K562 (cell line): Measurements from ENCODE around the gene SULT2B1. TPM values are rescaled to one million over a fixed set of nuclear protein-coding genes. Genes with fewer than 3 reads are reported as not detected.

Source experiments
- CC2D1A ChIP-seq: fragments of 450-650 bp; IDR thresholded peaks from 2 replicates; pipeline ENCODE4 v1.6.1; 2017; ENCODE audit warnings: mild to moderate bottlenecking
- CSDE1 ChIP-seq, 2 experiments: fragments of 450-650 bp; IDR thresholded peaks; 2 replicates each; pipeline ENCODE4 v1.6.1; 2016; ENCODE audit warnings: mild to moderate bottlenecking in 1 of 2
- DDX20 ChIP-seq: fragments of 450-650 bp; IDR thresholded peaks from 2 replicates; pipeline ENCODE4 v1.6.1; 2016; ENCODE audit warnings: missing genetic modification characterization, low read depth, mild to moderate bottlenecking, missing compliant biosample characterization, moderate library complexity
- ELF1 ChIP-seq: fragments of 200-800 bp; sonication (Bioruptor generic); IDR thresholded peaks from 2 replicates; pipeline ENCODE4 v1.6.1; 2016; ENCODE audit warnings: missing genetic modification characterization, missing compliant biosample characterization
- EZH2 ChIP-seq: IDR thresholded peaks from 2 replicates; pipeline ENCODE4 v1.6.1; 2012; ENCODE audit warnings: low read depth, mild to moderate bottlenecking, inconsistent platforms, low read length, borderline replicate concordance
- HEY1 ChIP-seq: fragments of 250-450 bp; sonication (Bioruptor Pico); IDR thresholded peaks from 2 replicates; pipeline ENCODE4 v1.5.0; 2020; ENCODE audit warnings: mild to moderate bottlenecking, moderate library complexity, borderline replicate concordance
- KAT2B ChIP-seq: IDR thresholded peaks from one replicate; pipeline ENCODE4 v1.6.1; 2012; ENCODE audit warnings: low read depth, mild to moderate bottlenecking, control low read depth, inconsistent platforms, low read length, moderate library complexity
- KDM4B ChIP-seq, 2 experiments: fragments of 450-650 bp in 1 of 2; sonication (generic) in 1 of 2; IDR thresholded peaks; 2 replicates each; pipeline ENCODE4 v1.6.1; 2016 to 2017; ENCODE audit warnings: borderline replicate concordance in 2 of 2, antibody characterized with exemption in 1 of 2, low read depth in 1 of 2, mild to moderate bottlenecking in 1 of 2
- MTF1 ChIP-seq: fragments of 250-450 bp; sonication (Bioruptor Pico); IDR thresholded peaks from 2 replicates; pipeline ENCODE4 v1.9.0; 2021; ENCODE audit warnings: moderate library complexity, mild to moderate bottlenecking, inconsistent platforms, borderline replicate concordance
- RAD21 ChIP-seq, 2 experiments: fragments of 250-450 bp in 1 of 2; fragments of 450-650 bp in 1 of 2; sonication (Bioruptor Pico) in 1 of 2; formaldehyde crosslinking in 1 of 2; IDR thresholded peaks in 1 of 2; conservative IDR thresholded peaks in 1 of 2; 2 replicates each; pipeline versions ENCODE4 v1.4.0 to v1.8.0; 2020 to 2022; ENCODE audit warnings: mild to moderate bottlenecking in 2 of 2, moderate library complexity in 1 of 2
- SMARCA4 ChIP-seq: fragments of 450-650 bp; IDR thresholded peaks from 2 replicates; pipeline ENCODE4 v1.6.1; 2016
- STAG1 ChIP-seq: sonication (generic); formaldehyde crosslinking; IDR thresholded peaks from 2 replicates; pipeline ENCODE4 v1.5.0; 2020; ENCODE audit warnings: missing genetic modification reagents, borderline replicate concordance
- TCFL5 ChIP-seq: fragments of 250-450 bp; sonication (Bioruptor Pico); conservative IDR thresholded peaks from 2 replicates; pipeline ENCODE4 v1.6.1; 2021; ENCODE audit warnings: mild to moderate bottlenecking, moderate library complexity, matching md5 sums
- ZNF589 ChIP-seq: fragments of 200-800 bp; sonication (Bioruptor generic); IDR thresholded peaks from 2 replicates; pipeline ENCODE4 v1.6.1; 2016; ENCODE audit warnings: low read depth, missing genetic modification characterization, missing compliant biosample characterization
- ZNF740 ChIP-seq, 3 experiments: fragments of 200-800 bp in 1 of 3; sonication (Bioruptor generic) in 1 of 3; sonication (generic) in 1 of 3; formaldehyde crosslinking in 1 of 3; IDR thresholded peaks; 2 replicates each; pipeline versions ENCODE4 v1.6.1 to v1.8.0; 2016 to 2022; ENCODE audit warnings: mild to moderate bottlenecking in 2 of 3, missing compliant biosample characterization in 2 of 3, missing genetic modification characterization in 2 of 3, missing genetic modification reagents in 1 of 3
- polyA plus RNA-seq, 8 experiments: library from polyadenylated mRNA; depleted of rRNA in 4 of 8; stranded (reverse) in 5 of 8; unstranded in 3 of 8; fragments of >200 nt; fragmentation: Nextera tagmentation in 2 of 8; fragmentation: Illumina TruSeq in 1 of 8; extraction: Ambion mirVana in 2 of 8; extraction: Trizol in 1 of 8; gene quantifications; 2 replicates each; pipeline versions ENCODE4 v1.2.1 to v1.2.3, GENCODE V29; 2011 to 2014; ENCODE audit warnings: inconsistent platforms in 1 of 8, missing spikeins in 1 of 8
- total RNA-seq, 7 experiments: library from RNA; depleted of rRNA in 6 of 7; stranded (reverse); fragments of >200 nt in 6 of 7; fragmentation: Illumina TruSeq in 2 of 7; extraction: Trizol in 2 of 7; gene quantifications; 2 replicates each; pipeline versions ENCODE4 v1.2.1 to v1.2.3, GENCODE V29; 2011 to 2021; ENCODE audit warnings: low replicate concordance in 1 of 7
- TF ChIP-seq, protein P1 (sequence below), 2 experiments: fragments of 450-650 bp; IDR thresholded peaks; 2 replicates each; pipeline ENCODE4 v1.6.1; 2016; ENCODE audit warnings: mild to moderate bottlenecking in 2 of 2, borderline replicate concordance in 1 of 2, low read depth in 1 of 2, moderate library complexity in 1 of 2
- TF ChIP-seq, protein P2 (sequence below): sonication (generic); formaldehyde crosslinking; IDR thresholded peaks from 2 replicates; pipeline ENCODE4 v1.8.0; 2023; ENCODE audit warnings: mild to moderate bottlenecking, missing genetic modification reagents

SULT2B1 gene
- total and polyA plus RNA-seq, 9 of the 15 experiments (the other 6 are each of a cell fraction or from before 2014, with no cell fraction given): 0.09 to 0.62 (median 0.22) TPM; not detected in 2

GRCh38 chr19:48506138-48506733 lies 45.7 kb upstream of the SULT2B1 start (continued):
- TF ChIP-seq, protein P1, sequence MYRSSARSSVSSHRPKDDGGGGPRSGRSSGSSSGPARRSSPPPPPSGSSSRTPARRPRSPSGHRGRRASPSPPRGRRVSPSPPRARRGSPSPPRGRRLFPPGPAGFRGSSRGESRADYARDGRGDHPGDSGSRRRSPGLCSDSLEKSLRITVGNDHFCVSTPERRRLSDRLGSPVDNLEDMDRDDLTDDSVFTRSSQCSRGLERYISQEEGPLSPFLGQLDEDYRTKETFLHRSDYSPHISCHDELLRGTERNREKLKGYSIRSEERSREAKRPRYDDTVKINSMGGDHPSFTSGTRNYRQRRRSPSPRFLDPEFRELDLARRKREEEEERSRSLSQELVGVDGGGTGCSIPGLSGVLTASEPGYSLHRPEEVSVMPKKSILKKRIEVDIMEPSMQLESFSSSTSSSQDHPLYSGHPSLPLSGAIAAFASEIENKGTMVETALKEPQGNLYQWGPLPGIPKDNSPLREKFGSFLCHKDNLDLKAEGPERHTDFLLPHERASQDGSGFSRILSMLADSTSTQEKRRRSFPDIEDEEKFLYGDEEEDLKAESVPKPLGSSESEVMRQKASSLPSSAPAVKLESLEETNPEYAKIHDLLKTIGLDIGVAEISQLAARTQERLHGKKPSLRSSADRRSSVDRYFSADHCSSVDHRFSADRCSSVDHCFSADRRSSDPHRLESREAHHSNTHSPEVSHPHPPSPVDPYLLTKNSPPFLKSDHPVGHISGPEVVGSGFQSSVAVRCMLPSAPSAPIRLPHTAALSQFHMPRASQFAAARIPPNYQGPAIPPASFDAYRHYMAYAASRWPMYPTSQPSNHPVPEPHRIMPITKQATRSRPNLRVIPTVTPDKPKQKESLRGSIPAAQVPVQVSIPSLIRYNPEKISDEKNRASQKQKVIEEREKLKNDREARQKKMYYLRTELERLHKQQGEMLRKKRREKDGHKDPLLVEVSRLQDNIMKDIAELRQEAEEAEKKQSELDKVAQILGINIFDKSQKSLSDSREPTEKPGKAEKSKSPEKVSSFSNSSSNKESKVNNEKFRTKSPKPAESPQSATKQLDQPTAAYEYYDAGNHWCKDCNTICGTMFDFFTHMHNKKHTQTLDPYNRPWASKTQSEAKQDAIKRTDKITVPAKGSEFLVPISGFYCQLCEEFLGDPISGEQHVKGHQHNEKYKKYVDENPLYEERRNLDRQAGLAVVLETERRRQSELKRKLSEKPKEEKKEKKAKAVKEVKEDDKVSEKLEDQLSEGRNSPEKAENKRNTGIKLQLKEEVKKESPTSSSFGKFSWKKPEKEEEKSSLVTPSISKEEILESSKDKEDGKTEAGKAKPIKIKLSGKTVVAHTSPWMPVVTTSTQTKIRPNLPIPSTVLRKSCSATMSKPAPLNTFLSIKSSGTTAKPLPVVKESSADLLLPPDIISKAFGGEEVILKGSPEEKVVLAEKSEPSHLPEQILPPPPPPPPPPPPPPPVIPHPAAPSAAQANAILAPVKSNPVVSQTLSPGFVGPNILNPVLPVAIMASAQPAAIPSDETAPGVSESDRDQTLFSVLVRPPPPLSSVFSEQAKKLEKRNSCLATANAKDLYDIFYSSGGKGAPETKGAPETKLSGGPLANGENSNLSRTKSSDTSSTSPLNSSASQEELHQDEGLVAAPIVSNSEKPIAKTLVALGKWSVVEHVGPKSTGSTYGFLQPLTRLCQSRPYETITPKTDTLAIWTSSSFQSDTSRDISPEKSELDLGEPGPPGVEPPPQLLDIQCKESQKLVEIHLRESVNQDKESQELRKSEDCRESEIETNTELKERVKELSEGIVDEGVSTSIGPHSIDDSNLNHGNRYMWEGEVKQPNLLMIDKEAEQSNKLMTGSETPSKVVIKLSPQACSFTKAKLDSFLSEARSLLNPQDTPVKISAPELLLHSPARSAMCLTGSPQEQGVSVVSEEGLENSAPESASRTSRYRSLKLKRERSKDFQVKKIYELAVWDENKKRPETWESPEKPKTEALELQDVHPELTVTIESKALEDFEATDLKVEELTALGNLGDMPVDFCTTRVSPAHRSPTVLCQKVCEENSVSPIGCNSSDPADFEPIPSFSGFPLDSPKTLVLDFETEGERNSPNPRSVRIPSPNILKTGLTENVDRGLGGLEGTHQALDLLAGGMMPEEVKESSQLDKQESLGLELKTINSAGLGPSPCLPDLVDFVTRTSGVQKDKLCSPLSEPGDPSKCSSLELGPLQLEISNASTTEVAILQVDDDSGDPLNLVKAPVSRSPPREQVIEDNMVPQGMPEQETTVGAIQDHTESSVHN (IDR thresholded peaks at IDR 0.05; ENCODE audit: borderline replicate concordance in 1 of 2, low read depth in 1 of 2): no peak
- TF ChIP-seq RAD21 (CRISPR knock-in tag; conservative IDR thresholded peaks at IDR 0.05 in 1 of 2, IDR thresholded peaks at IDR 0.05 in 1 of 2) (peak; percentile 93 to 95), CC2D1A (peak; percentile 78), DDX20 (tag) (no peak), EZH2 (no peak), ZNF589 (no peak), CSDE1 (IDR thresholded peaks at IDR 0.05) (no peak), MTF1 (no peak), HEY1 (CRISPR knock-in tag) (no peak), ZNF740 (CRISPR knock-in tag; IDR thresholded peaks at IDR 0.05) (no peak), ZNF740 (tag; IDR thresholded peaks at IDR 0.05) (no peak), KAT2B (no peak), KDM4B (IDR thresholded peaks at IDR 0.05; ENCODE audit: borderline replicate concordance in 2 of 2, low read depth in 1 of 2) (no peak), TCFL5 (CRISPR knock-in tag) (no peak), ELF1 (tag) (peak; percentile 22; the same call in 1 of the 2 replicates), STAG1 (no peak), SMARCA4 (no peak)
- TF ChIP-seq, protein P2, sequence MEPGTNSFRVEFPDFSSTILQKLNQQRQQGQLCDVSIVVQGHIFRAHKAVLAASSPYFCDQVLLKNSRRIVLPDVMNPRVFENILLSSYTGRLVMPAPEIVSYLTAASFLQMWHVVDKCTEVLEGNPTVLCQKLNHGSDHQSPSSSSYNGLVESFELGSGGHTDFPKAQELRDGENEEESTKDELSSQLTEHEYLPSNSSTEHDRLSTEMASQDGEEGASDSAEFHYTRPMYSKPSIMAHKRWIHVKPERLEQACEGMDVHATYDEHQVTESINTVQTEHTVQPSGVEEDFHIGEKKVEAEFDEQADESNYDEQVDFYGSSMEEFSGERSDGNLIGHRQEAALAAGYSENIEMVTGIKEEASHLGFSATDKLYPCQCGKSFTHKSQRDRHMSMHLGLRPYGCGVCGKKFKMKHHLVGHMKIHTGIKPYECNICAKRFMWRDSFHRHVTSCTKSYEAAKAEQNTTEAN (CRISPR knock-in tag): no peak
